WTC11 (cell line): ENCODE results near the gene NDUFA13.

Experiments used
- CTCF ChIP-seq: fragments of 200-600 bp; IDR thresholded peaks from 2 replicates; pipeline ENCODE4 v1.8.0; 2022; ENCODE audit warnings: antibody characterized with exemption
- JUN ChIP-seq: sonication (generic); formaldehyde crosslinking; IDR thresholded peaks from 2 replicates; pipeline ENCODE4 v1.8.0; 2023; ENCODE audit warnings: mild to moderate bottlenecking, missing genetic modification reagents

GRCh38 chr19:19530889-19531288, 14.9 kb downstream of the NDUFA13 start:
- no peak for TF ChIP-seq JUN (CRISPR knock-in tag)
- no peak for TF ChIP-seq CTCF
